ENCODE results near the gene GRM7.

The GRM7 gene

DNA sequence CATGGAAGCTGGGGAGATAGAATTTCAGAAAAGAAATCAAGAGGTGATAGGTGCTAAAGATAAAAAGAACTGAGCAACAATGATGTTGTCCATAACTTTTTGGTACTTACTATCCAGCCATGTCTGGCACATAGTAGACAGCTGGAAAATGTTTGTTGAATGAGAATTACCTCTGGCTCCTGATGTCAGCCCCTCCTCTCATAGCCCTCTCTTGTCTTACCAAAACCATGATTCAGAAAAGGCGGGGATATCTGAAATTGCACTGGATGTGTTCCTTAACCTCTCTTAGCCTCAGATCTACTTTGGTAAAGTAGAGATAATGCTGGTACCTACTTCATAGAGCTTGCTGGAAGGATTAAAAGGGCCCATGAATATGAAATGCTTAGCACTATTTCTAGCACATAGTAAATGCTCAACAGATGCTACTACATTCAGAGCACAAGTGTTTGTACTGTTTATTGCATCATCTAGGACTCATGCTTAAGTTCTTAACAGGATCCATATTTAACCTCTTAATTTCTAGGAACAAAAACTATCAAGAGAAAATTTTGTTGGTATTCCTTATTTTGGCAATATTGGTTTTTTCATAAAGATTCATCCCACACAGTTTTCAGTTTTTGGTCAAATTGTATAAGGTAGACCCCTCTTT lies 859.9 kb downstream of the GRM7 start:
- DNase-seq (ENCODE audit: low spot score) = no peak

DNA sequence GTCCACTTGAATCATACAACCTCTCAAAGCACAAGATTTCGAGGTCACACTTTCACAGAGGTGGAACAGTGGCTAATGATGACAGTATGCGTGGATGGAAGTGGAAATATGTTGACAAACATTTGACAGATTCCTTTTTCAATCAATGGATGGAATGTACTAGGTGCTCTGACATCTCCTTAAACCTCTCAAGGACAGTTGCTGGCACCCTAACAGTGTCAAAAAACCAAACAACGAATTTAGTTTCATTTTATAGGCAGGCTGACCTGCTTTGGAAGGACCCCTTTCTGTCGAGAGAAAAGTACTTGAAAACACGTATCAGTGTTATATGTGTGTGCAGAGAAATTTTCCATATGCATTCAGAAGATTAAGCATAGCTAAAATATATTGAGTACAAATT lies 861.0 kb downstream of the GRM7 start:
- no peak for DNase-seq (ENCODE audit: low spot score)

DNA sequence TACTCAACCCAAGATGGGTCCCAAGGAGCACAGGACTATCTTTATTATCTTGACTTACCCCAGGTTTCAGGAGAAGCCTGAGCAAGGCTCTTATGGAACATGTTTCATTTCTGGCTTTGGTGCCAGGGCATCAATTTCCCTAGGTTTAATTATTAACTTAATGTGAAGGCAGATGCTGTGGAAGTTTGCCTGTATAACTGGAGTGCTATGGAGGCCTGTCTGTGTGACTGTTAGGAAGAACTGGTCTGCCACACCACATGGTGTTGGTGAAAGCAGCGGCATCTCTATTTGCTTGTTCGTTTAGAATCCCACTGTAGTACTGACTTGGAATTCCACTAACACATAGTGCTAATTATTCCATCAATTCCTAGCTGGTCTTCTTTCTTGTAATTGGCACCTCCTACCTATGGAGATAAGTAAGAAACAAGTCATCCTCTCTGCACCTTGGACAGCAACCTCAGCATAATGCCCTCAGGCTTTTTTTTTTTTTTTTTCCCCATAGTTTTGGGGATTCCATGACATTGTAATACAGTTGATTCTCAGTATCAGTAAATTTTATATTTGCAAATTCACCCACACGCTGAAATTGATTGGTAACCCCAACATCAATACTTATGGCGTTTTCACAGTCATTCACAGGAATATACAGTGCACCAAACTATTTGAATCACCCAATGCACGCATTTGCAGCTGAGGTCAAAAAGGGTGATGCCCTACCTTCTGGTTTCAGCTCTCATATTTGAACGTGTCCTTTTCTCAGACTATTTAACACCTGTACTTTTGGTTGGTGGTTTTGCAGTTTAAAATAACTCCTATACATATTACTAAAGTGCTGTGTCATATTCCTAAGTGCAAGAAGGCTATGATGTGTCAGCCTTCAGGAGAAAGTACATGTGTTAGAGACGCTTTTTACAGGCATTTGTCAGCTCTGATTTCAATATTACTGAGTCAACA lies 867.9 kb downstream of the GRM7 start:
- no peak for DNase-seq (ENCODE audit: low spot score)

DNA sequence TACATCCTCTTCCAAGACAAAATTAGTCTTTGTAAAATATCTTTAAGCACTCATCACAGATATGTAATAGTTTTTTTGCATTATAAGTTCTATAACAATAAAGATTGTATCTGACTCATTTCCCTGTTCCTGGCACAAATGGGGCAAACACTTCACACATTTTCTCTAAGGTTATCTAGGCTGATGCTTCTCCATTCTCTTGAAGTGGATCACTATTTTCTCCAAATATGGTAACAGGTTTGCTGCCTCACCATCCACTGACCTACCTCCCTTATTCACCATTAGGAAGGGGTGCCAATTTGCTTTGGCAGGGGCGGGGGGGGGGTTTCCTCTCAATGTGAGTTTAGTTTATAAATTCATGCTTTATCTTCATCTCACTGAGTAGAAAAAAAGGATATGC lies 873.0 kb downstream of the GRM7 start:
- DNase-seq (ENCODE audit: low spot score) = no peak

DNA sequence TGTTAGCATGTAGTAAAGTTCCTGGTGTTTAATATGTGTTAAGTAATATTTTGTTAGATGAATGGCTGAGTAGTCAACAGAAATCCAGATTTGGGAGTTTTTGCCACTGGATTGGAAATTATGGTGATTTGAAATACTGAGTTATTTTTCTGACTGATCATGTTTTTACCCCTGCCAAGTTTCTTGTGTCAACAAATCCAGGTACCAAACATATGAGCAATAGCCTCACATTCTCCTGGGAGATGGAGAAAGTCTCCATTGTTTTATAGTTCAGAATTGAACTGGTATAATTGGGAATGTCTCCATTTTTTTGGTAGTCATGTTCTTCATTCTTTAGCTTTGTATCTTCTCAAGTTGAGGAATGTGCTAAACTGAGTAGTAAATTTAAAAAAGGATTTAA lies 873.5 kb downstream of the GRM7 start:
- DNase-seq (ENCODE audit: low spot score) = no peak

DNA sequence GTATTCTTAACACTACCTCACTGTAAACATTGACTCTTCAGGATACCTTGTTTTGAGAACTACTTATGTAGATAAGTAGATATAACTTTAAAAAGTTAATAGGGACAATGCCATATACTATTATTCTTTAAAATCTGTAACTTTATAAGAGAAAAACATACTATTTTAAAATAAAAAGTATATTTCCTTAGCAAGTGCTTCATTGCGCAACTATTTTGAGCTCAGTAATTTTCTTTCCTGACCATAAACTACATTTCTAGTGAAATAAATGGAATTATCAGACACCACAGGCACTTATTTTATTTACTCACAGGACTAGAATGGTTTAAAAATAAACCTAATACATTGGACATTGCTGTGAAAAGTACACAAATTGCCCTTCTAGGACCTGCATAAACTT lies 876.3 kb downstream of the GRM7 start:
- no peak for DNase-seq (ENCODE audit: low spot score)

DNA sequence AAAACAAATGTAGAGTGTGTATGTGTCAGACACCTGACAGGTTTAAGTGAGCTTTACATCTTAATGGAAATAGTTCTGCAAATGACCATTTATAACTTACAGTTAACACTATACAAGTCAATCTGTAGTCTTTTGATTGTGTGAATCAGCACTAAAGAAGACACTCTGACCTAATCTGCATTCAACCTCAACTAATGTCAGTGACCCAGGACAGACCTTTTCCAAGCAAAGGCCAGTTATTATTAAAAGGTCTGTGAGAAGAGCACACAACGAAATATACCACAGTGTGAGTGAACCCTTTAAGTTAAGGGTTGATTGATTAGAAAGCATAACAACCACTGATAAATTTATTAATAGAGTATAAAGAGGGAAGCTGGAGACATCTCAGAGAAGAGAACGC lies 878.8 kb downstream of the GRM7 start:
- no peak for DNase-seq (ENCODE audit: low spot score)

DNA sequence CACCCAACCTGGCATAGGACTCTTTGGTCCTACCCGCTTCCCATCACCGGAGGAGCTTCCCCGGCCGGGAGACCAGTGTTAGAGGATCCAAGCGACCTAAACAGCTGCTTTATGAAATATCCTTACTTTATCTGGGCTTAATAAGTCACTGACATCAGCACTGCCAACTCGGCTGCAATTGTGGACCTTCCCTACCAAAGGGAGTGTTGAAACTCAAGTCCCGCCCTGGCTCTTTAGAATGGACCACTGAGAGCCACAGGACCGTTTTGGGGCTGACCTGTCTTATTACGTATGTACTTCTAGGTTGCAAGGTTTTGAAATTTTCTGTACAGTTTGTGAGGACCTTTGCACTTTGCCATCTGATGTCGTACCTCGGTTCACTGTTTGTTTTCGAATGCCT lies 879.5 kb downstream of the GRM7 start:
- DNase-seq (ENCODE audit: low spot score) = no peak

DNA sequence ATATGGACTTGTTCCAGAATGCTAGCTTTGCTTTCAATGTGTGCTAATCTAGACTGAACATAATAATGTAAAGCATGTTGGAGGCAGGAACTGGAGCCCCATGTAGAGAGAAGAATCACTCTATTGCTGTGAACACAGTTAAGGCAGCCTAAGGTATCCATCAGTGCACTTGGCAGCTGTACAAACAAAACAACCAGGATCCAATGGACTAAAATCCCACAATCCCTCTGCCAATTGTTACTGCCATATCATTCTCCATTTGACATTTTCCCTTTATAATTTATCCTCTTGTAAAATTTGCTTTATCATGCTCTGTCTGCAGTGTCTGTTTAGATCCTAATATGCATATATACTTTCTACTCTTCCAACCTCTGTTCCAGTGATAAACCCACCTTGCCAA lies 883.9 kb downstream of the GRM7 start:
- no peak for DNase-seq (ENCODE audit: low spot score)

DNA sequence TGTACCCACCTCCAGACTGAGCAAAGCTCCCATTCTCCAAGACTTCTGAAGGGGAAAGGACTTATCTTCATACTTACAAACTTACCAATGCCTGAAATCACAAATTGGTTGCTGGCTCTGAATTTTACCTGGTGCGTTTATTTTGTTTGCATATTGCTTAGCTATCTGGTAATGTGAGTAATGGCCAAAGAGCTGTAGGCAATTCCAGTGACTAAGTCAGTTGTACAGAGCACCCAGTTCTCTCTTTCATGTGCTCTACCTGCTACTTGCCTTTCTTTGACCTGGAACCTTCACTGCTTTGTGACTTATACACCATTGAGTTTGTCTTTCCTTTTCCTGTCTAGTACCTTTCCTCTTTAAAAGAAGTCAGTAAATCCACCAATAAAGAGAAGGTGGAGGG lies 884.8 kb downstream of the GRM7 start:
- no peak for DNase-seq (ENCODE audit: low spot score)

DNA sequence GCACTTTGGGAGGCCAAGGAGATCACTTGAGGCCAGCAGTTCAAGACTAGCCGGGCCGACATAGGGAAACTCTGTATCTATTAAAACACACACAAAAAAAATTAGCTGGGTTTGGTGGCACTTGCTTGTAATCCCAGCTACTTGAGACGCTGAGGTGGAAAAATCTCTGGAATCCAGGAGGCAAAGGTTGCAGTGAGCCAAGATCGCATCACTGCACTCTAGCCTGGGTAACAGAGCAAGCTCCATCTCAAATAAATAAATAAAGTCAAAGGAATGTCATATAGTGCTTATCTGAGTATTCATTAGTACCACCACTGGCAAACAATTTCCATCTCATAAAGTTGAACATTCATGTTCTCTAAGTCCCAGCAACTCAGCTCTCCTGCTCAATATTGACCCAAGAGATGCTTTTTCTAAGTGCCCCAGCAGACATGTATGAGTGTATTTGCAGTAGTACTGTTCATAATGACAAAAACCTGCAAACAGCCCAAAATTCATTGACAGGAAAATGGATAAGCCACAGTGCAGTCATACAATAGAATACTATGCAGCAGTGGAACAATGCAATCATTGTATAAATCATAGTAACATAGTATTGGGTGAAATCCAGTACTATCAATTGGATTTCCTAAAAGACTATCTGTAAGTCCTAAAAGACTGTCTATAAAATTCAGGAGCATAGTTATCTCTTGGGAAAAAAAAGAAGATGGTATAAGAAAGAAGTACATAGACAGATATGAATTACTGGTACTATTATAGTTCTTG lies 889.2 kb downstream of the GRM7 start:
- DNase-seq (ENCODE audit: low spot score) = no peak

DNA sequence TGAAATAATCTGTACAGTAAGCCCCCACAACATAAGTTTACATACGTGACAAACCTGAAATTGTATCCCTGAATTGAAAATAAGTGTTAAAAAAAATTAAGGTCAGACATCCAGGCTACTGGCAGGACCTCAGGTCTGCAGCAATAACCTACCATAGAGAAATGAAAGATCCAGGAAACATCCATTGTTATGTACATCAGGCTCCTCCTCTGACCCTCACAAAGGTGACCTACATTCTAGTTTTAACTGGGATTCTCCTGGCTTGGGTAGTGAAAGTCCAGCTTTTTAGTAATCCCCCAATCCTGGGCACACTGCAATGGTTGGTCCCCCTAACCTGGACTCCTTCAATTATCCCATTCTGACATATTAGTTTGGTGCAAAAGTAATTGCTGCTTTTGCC lies 891.1 kb downstream of the GRM7 start:
- DNase-seq (ENCODE audit: low spot score) = no peak

DNA sequence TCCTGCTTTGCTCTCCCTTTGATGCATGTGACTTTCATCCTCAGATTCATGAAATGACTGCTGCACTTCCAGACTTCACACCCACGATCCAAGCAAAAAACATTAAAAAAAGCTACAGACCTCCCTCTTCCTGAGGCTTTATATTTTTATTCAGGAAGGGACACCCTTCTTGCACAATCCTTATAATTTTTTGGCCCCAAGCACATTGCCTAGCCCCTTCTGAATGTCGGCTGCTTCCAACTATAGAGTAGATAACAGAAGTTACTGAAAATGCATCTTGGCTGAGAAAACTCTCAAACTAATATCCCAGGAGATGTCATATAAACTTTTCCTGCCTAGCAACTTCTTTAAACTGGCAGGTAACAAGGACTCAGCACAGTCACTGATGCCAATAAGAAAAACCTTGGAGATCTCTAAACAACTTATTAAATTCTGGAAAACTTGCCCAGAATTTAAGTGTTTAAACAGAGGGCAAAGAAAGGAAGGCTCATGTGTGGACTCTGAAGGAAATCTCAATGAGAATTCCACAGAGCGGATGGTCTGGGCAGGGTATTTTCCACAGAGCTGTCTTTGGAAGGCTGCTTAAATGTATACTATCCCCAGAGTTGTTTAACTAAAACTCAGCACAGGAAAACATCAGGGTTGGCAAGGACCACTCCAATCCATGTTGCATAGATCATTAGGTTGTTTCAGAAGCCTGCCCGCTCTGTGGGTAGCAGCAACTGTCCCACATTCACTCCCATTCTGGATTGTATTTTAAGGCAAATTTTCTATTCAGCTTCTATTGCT lies 893.9 kb downstream of the GRM7 start:
- DNase-seq (ENCODE audit: low spot score) = no peak

DNA sequence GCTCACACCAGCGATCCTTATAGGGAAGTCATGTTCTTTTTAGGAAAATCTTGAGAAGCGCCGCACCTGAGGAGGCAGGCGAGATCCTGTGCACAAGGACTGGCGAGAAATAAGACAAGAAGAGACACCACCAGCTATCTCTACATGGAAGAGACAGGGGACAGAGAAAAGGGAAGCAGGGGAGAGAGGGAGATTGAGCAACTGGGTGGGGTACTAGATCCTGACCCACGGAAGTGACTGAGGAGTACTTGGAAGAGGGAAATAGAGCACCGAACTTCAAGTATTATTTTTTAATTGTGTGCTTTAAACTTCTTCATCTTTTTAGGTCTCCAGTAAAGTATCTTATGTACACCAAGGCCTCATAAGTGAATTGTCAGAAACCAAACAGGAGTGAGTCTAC lies 898.7 kb downstream of the GRM7 start:
- DNase-seq (ENCODE audit: low spot score) = no peak

DNA sequence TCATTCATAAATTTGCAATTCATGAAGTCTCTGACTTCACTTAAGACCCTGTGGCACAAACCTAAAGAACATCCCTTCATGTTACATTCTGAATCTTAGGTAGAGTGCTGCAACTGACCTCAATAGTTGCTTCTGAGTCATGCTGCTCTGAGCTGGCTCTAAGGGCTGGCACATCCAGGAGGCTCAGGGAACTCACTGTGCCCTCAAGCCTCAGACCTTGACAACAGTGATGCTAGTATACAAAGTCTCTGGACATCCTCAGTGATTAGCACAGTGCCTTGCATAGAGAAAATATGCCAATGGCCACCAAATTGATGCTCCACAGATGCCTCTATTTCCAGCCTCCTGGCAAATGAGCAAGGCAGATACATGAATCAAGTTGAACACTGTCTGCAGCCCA lies 899.8 kb downstream of the GRM7 start:
- DNase-seq (ENCODE audit: low spot score) = no peak

DNA sequence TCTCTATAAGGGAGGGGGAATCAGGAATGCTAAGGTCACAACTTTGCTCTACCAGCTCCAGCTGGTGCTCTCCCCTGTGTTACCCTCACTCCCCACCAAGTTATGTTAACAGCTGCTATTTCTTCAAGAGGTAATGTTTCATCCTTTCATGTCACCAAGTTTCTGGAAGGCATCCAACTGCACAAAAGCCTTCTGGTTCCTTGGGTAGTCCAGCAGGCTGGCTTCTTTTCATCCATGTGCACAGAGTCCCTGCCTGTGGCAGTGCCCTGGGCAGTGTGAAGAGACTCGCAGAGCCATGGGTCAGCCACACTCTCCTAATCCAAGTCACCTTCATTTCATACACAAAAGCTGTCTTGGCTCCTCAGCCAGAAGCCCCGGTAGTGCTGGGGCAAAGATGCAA lies 903.2 kb downstream of the GRM7 start:
- DNase-seq (ENCODE audit: low spot score) = no peak

DNA sequence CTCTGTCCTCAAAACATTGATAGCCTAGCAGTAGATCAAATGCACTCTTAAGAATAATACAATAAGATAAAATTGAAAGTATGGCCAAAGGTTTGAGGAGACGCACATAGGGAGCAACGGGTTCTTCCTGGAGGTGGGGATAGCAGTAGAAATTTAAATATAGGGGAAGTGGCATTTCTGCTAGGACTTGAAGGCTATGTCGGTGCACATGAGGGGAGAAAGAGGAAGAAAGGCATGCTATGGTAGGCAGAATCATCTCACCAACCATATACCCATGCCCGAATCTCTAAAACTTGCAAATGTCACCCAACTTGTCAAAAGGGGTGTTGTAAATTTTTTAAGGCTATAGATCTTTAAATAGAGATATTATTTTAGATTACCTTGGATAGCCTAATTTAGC lies 905.6 kb downstream of the GRM7 start:
- DNase-seq (ENCODE audit: low spot score) = no peak

DNA sequence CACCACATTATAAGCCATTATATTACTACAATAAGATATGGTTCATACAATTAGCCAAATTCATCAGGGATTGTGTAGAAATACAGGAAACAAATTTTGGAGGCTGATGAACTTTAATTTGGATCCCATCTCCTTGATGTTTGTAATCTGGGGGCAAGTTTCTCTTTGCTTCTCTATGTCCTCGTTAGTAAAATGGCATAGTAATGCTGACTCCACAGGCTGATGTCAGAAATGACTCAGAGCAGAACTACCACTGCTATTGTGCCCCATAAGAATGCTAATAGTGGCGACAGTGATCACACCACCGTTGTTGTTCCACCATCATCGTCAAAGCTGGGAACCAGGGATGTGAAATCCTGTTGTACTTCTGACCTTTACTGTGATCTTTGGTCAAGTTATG lies 918.4 kb downstream of the GRM7 start:
- no peak for DNase-seq (ENCODE audit: low spot score)

DNA sequence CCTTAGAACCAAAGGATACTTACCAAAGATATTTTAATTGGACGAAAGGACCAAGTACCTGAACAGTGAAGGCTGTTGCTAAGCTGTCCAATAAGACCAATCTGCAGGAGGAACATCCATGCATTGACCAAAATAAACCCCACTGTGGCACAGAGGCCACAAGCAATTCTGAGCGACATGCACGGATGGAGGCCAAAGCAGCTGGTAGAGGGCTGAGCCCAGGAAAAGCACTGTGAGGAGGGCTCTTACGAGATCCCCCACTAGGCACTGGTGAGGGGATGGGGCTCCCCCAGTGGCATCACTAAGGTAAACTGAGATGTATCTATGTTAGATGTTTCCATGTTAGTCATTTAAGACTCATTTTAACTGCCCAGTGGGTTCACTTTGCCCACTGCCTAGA lies 920.5 kb downstream of the GRM7 start:
- DNase-seq (ENCODE audit: low spot score) = no peak

DNA sequence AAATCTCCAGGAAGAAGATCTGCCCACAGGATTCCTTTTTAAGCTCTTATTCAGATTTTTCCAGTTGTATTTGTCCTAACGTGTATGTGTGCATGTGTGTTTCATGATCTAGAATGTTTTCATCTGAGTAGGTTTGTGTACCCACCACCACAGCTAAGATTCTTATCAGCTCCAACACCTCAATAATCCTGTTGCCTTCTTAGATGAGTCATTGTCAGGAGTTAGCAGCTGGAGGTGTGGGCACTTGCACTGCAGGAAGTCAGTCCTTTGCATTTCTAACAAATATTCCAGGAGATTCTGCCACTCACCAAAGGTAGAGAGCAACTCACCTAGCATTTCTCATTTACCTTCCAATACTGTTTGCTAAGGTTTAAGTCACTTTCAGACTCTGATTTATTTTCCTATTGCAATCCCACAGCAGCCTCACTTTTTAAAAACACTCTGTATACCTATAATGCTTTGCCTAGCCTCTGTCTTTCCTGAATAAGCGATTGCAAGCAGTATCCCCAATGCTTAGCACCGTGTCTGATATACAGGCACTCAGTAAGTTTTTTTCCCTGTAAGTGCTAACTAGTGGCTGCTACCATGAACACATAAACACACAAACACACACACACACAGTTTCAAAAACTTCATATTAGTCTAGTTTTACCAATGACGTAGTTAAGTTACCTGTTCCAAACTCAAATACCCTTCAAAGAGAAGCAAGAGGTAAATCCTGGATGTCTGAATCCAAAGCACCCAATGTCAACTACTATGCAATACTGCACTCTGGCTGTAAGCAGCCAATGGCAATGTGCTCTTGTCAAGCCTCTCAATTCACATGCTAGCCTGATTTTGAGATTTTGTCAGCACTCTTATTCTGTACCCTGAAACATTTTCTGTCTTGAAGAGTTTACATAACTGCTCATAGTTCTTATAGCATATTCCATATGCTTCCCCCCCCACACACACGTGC lies 927.2 kb downstream of the GRM7 start:
- DNase-seq (ENCODE audit: low spot score) = no peak

DNA sequence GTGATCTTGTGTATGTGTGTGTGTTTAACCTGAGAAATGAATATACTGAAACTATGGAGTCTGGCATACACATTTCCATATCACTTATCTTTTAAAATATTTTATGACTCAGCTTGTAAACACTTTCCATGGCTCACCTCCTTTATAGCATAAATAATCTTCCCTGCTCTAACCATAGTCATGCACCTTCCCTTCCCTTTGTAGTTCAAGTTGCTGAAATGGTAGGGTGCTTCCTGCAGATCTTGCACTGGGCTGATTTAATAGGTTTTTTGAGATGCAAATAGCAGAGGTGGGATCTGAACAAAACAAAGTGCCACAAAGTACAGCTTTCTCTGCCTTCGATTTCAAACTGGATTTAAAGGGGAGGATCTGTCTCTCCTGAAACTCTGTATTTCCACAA lies 928.0 kb downstream of the GRM7 start:
- no peak for DNase-seq (ENCODE audit: low spot score)

Data from AG08395 (cell line).